Brain pericyte (primary cell): ENCODE data around the gene CPNE5.

ENCODE experiments used
- DNase-seq: peaks from one replicate; pipeline ENCODE4 v3.0.0-alpha.2; 2012; ENCODE audit warnings: low read depth, low spot score

CPNE5 gene

GRCh38 chr6:36834576-36835341, 4.5 kb downstream of the CPNE5 start:
- no peak for DNase-seq

GRCh38 chr6:36833182-36833789, 6.0 kb downstream of the CPNE5 start:
- no peak for DNase-seq

- DNase-seq, result no peak
Measured at GRCh38 chr6:36832313-36832712, 6.9 kb downstream of the CPNE5 start.

- no peak for DNase-seq
Measured at GRCh38 chr6:36830577-36830976, 8.7 kb downstream of the CPNE5 start.

GRCh38 chr6:36829919-36830544, 9.2 kb downstream of the CPNE5 start:
- DNase-seq, result no peak

- peak; percentile 29 for DNase-seq
Measured at GRCh38 chr6:36827261-36828079, 11.8 kb downstream of the CPNE5 start.

- no peak for DNase-seq
Measured at GRCh38 chr6:36826520-36827227, 12.6 kb downstream of the CPNE5 start.

- no peak for DNase-seq
Measured at GRCh38 chr6:36825994-36826393, 13.2 kb downstream of the CPNE5 start.

- no peak for DNase-seq
Measured at GRCh38 chr6:36825452-36825851, 13.8 kb downstream of the CPNE5 start.

GRCh38 chr6:36824253-36824652, 15.0 kb downstream of the CPNE5 start:
- no peak for DNase-seq

- no peak for DNase-seq
Measured at GRCh38 chr6:36823421-36824096, 15.7 kb downstream of the CPNE5 start.

GRCh38 chr6:36822506-36823269, 16.6 kb downstream of the CPNE5 start:
- DNase-seq, result no peak

GRCh38 chr6:36821581-36822335, 17.5 kb downstream of the CPNE5 start:
- no peak for DNase-seq

GRCh38 chr6:36820700-36821580, 18.3 kb downstream of the CPNE5 start:
- no peak for DNase-seq

GRCh38 chr6:36818756-36819155, 20.5 kb downstream of the CPNE5 start:
- DNase-seq, result no peak

GRCh38 chr6:36817847-36818246, 21.4 kb downstream of the CPNE5 start:
- DNase-seq, result no peak

- no peak for DNase-seq
Measured at GRCh38 chr6:36817176-36817817, 21.9 kb downstream of the CPNE5 start.
